Suppressor macrophage treated with lipopolysaccharide for 1 hour (primary cell): ENCODE results near the gene REPS2.
"Not testable (repeated sequence)": the region's sequence is repeated elsewhere in the genome, so short reads cannot be mapped to it uniquely, and the experiment has no call there.

Experiments used
- DNase-seq, 3 donors: peaks; one replicate each; pipeline ENCODE4 v3.0.0-alpha.2; 2020 to 2022

Gene REPS2

DNA sequence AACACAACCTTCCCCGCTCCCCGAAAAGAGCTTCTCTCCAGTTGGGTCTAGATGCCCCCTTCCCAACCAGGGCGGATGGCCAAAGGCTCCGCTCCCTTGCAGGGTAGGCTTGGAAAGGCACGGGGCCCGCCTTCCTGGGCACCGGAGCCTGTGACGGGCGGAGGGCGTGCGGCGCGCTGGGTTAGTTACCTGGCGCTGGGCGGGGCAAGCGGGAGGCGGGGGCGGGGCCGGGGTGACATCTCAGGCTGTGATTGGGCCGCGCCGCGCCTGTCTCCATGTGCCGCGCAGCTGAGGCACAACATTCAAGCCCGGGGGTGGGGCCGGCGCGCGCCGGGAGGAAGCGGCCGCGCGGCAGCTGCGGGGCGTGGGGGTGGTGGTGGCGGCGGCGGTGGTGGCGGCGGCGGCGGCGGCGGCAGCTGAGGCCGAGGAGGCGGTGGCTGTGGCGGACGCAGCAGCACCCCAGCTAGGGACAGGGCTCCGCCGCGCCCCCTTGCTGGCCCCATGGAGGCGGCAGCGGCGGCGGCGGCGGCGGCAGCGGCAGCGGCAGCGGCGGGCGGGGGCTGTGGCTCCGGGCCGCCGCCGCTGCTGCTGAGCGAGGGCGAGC lies at the start of gene REPS2:
REPS2 (plus strand) TSS at position 298 of the 604 bp plus-strand sequence; CDS start at position 502, 204 bp downstream.
- peak; percentile 79 to 90 (median 80) for DNase-seq

- no peak for DNase-seq
Measured at GRCh38 chrX:16897445-16897844, 49.0 kb upstream of the REPS2 start.

DNA sequence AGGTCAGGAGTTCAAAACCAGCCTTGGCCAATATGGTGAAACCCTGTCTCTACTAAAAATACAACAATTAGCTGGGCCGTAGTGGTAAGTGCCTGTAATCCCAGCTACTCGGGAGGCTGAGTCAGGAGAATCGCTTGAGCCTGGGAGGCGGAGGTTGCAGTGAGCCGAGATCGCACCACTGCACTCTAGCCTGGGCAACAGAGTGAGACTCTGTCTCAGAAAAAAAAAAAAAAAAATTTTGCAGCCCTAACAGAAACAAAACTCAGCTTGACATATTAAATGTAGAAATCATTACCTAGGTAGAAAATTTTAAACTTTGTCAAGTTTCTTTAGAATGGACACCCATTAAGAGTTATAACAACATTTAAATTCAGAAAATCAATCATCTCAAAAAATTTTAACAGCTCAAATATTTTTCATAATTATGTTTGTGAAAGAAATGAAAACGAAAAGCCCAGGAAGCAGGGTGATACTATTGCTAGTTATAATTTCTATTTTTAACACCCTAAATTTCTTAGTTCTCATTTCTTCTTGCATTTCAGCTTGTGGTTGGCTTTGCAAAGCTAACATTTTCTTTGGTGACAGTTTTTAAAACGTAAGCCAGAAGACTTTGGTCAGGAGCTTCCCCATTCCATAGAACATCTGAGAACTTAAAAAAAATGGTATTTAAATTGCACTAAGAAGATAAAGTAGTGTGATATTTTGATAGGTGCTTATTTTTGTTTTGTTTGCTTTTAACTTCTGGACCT lies 43.0 kb upstream of the REPS2 start:
- DNase-seq, result peak in 2 of 3 donors; percentile 37 to 41

DNA sequence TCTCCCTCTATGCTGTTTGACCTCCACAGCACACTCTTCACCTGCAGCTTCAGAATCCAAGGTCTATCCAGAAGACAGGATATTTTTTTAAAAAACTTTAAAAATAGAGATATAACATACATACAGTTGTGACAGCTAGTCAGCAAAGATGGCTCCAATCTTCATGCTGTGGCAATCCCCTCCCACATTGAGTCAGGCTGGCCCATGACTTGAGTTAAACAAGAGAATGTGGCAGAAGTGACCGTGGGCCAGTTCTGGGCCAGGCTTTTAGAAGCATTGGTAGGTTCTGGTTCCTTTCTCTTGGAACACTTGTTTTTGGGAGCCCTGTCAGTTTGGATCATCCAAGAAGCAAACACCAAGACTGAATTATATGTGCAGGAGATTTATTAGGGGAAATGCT lies 36.1 kb upstream of the REPS2 start:
- DNase-seq, result peak; percentile 37 to 42 (median 41)

DNA sequence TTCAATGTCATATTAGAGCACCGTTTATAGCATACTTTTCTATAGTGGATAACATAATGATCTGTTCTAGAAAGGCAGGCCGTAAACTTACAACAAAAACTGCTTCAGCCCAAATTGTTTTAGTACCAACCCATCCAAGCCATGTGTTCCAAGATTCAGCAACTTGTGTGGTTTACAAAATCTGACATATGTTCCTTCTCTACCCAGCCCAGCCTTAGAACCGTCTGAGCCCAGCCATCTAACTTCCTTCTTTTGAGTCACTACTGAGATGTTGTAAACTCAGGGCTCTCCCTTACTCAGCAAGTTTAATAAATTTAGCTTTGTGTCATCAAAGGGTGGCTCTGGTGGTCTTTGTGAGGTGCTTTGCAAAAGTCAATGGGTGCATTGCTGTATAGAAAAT lies 32.4 kb upstream of the REPS2 start:
- DNase-seq, result peak; percentile 65 to 78 (median 74)

DNA sequence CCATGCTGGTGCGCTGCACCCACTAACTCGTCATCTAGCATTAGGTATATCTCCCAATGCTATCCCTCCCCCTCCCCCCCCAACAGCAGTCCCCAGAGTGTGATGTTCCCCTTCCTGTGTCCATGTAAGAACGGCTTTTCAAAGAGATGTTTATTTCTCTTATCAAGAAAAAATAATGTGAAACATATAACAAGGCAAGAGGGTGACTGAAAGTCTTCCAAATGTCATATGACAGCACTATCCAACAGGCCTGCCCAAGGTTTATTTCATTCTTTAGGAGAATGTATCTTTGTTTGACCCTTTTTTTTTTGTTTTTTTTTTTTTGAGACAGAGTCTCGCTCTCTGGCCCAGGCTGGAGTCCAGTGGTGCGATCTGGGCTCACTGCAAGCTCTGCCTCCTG lies 29.9 kb upstream of the REPS2 start:
- DNase-seq, result no peak

DNA sequence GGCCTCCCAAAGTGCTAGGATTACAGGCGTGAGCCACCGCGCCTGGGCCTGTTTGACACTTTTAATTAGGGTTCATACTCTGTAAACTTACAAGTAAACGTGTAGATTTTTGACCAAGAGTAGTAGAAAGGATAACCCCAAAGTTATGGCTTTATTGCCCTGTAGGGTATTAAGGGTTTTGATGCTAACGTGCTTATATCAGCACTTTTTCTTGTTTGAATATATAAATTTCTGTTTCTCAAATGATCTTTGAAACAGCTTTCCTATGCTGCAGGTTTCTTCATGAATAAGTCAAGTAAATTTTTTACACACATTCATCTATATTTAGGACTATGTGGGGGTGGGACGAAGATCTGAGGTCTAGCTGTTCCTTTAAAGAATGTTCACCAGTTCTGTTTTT lies 29.3 kb upstream of the REPS2 start:
- no peak for DNase-seq

DNA sequence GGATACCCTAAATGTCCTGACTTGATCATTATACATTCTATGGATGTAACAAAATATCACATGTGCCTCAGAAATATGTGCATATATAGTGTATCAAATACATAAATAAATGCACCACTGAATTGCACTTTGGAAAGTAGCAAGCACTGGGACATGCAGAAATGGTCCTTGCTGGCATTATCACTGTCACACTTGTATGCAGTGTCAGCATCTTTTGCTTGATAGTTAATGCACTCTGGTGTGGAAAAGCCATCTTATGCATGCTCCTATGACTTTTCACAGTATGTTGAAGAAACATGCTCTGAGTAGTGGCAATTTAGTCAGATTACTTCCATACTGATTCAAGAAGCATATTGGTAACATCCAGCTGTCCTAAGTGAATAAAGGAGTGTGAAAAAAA lies 27.5 kb upstream of the REPS2 start:
- DNase-seq, result no peak

DNA sequence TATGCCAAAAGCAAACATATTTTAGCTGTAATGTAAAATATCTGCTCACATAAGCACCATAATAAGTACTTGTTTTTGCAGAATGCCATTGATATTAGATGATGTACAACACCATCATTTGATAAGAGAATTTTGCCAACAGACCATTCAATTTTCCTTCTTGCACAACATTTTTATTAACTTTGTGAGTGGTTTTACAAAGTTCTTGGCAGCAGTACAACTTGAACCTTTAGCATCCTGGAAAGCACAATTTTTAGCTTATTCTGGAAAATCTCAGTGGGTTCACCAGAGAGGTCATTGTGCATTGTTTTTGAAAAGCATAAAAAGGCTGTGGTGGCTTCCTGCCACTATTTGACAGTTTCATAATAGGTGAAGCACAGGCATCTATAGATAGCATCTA lies 26.4 kb upstream of the REPS2 start:
- DNase-seq, result no peak

- no peak for DNase-seq
Measured at GRCh38 chrX:16923157-16923556, 23.3 kb upstream of the REPS2 start.

- no peak for DNase-seq
Measured at GRCh38 chrX:16924631-16925480, 21.6 kb upstream of the REPS2 start.

DNA sequence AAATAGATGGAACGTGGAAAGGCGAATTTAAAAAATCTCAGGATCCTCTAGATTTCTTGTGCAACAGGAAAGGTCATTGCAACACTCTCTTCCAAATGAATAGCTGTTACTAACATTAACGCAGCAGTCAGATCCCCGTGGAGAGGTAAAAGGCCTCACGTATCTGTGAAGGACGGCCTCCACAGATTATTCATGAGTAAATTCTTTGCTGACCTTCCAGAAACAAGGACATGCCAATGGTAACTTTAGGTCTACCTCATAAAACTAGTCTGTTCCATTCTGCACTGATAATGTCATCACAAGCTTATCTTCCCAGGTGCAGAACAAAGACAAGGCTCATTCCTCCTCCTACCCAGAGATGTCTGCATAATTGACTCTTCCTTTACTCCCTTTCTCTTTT lies 16.1 kb upstream of the REPS2 start:
- no peak for DNase-seq

DNA sequence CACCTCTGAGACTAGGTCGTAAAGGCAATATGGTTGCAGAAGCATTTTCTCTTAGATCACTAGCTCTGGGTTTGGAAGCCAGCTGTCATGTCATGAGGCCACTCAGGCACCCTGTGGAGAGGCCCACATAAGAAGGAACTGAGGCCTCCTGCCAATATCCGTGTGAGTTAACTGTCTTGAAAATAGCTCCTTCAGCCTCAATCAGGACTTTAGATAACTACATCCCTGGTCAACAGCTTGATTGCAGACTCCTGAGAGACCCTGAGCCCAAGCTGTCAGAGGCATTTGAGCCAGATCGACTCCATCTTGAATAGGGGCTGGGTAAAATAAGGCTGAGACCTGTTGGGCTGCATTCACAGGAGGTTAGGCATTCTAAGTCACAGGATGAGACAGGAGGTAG lies 15.1 kb upstream of the REPS2 start:
- DNase-seq, result peak in 2 of 3 donors; percentile 7 to 15

GRCh38 chrX:16931855-16932575 lies 14.4 kb upstream of the REPS2 start:
- DNase-seq, result peak in 2 of 3 donors; percentile 11 to 32

- no peak for DNase-seq
Measured at GRCh38 chrX:16934185-16934584, 12.3 kb upstream of the REPS2 start.

- DNase-seq, result peak in 1 of 3 donors; percentile 27
Measured at GRCh38 chrX:16946971-16947562, 609 bp downstream of the REPS2 start.

- DNase-seq, result no peak
Measured at GRCh38 chrX:16950423-16950822, 4.0 kb downstream of the REPS2 start.

GRCh38 chrX:16953606-16954211 lies 7.3 kb downstream of the REPS2 start:
- DNase-seq, result peak in 1 of 3 donors; percentile 13

DNA sequence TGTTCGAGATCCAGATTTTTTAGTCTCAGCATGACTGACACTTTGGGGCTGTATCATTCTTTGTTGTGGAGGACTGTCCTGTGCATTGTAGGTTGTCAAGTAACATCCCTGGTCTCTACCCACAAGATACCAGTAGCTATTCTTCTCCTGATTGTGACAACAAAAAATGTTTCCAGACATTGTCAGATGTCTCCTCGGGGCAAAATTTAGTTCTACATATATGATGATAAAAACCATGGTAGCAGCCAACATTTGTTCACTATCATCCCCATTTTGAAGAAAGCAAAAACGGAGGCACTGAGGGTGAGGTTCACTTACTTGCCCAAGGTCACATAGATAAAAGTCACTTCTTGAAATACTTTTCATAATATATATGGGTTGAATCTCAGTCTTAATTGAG lies 11.3 kb downstream of the REPS2 start:
- DNase-seq, result no peak

DNA sequence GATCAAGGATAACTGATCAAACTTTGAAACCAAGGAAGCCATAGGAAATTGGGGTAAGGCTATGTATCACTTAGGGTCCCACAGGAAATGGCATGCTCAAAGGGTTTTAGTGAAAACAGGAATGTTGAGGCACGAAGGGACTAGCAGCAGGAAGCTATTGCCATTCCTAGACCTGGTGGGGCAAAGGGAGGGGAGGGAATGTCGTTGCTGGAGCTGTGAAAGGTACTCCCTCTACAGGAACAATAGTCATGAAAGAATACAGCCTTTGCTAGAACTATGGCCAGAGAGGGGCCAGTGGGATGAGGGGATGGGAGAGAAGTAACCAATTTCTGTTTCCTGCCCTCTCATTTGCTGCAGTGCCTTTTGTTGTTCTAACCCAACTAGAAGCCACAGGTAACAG lies 11.9 kb downstream of the REPS2 start:
- DNase-seq, result no peak

DNA sequence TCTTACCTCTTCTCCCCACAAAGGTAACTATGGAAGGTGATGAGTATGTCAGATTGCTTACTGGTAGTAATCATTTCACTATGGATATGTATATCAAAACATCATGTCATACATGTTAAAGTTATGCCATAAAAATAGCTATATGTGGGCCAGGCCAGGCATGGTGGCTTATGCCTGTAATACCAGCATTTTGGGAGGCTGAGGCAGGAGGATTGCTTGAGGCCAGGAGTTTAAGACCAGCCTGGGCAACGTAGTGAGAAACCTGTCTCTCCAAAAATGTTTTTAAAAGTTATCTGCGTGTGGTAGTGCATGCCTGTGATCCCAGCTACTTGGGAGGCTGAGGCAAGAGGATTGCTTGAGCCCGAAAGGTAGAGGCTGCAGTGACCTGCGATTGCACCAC lies 16.2 kb downstream of the REPS2 start:
- not testable (repeated sequence) for DNase-seq

GRCh38 chrX:16963216-16963615 lies 16.8 kb downstream of the REPS2 start:
- no peak for DNase-seq
